CD4-positive, alpha-beta T cell treated with Interleukin-2 at 100 ng/mL for 4 hours (primary cell): ENCODE measurements around the gene RNASEH2C.
"Not testable (repeated sequence)": the region's sequence is repeated elsewhere in the genome, so short reads cannot be mapped to it uniquely, and the experiment has no call there.

Experiments used
- DNase-seq: peaks from one replicate; pipeline ENCODE4 v3.0.0-alpha.2; 2020; ENCODE audit warnings: low spot score

RNASEH2C gene

GRCh38 chr11:65683480-65683879 is 37.1 kb downstream of the RNASEH2C start:
- not testable (repeated sequence) for DNase-seq

DNA sequence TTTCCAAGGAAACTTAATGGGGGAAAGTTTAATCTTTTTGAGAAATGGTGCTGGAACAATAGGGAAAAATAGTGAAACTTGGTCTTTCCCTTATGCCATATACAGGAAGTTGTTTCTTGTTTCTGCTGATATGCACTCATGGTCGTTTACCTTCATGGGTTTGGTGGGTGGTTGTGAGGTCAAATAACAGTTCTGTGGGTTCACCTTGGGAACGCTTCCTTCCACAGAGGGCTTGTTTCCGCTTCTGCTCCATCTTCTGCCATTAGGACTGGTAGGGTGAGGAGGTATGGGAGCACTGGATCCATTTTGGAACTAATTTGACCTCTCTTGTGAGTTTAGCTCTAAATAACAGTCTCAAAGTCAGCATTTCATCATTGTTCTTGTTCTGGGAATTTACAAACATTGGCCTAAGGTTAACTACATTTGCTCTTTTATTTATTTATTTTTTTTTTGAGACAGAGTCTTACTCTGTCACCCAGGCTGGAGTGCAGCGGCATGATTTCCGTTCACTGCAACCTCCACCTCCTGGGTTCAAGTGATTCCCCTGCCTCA is 40.3 kb downstream of the RNASEH2C start:
- no peak for DNase-seq

GRCh38 chr11:65672982-65673381 is 47.6 kb downstream of the RNASEH2C start:
- no peak for DNase-seq

- no peak for DNase-seq
Observed at GRCh38 chr11:65672180-65672860, 48.3 kb downstream of the RNASEH2C start.
